Vagina (tissue), 2 donors: ENCODE measurements around the gene DEFB124.

Experiments
- CTCF ChIP-seq, 3 experiments: fragments of 450-650 bp in 2 of 3; fragments of 200-600 bp in 1 of 3; sonication (generic) in 1 of 3; IDR thresholded peaks; one replicate each; pipeline ENCODE4 v1.5.1; 2017 to 2019; ENCODE audit warnings: antibody characterized with exemption in 3 of 3, mild to moderate bottlenecking in 2 of 3, moderate library complexity in 2 of 3
- POLR2A ChIP-seq, 2 donors: fragments of 450-650 bp; IDR thresholded peaks; one replicate each; pipeline ENCODE4 v1.6.1; 2017; ENCODE audit warnings: antibody characterized with exemption in 2 of 2, mild to moderate bottlenecking in 2 of 2, moderate library complexity in 2 of 2

GRCh38 chr20:31497838-31498540, 23.1 kb upstream of the DEFB124 start:
- TF ChIP-seq CTCF (IDR thresholded peaks at IDR 0.05) (no peak), POLR2A (IDR thresholded peaks at IDR 0.05) (no peak)
